Cerebellar nuclear complex (tissue), 1 donor: Measurements from ENCODE around the gene B9D2.
"Not testable (repeated sequence)": the region's sequence is repeated elsewhere in the genome, so short reads cannot be mapped to it uniquely, and the experiment has no call there.

Experiments used
- DNase-seq, 2 experiments: peaks; one replicate each; lab custom pipeline; 2025; lab: John Stamatoyannopoulos, UW

B9D2 gene

DNA sequence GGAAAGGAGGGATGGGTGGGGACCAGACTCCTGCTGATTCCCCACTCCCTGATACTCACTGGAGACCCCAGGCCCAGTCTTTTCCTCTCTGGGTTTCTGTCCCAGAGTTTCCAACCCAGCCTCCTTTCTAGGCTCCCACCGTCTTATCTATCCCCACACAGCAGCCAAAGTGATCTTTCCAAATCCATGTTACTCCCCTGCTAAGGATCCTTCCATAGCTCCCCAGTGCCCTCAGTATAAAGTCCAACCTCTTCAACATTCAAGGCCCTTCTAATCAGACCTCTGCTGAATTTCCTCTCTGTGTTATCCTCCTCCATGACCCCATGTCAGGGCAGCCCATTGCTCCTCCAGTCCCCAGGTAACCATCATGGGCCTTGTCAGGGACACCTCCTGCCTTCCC, 8.9 kb downstream of the B9D2 start:
- no peak for DNase-seq

DNA sequence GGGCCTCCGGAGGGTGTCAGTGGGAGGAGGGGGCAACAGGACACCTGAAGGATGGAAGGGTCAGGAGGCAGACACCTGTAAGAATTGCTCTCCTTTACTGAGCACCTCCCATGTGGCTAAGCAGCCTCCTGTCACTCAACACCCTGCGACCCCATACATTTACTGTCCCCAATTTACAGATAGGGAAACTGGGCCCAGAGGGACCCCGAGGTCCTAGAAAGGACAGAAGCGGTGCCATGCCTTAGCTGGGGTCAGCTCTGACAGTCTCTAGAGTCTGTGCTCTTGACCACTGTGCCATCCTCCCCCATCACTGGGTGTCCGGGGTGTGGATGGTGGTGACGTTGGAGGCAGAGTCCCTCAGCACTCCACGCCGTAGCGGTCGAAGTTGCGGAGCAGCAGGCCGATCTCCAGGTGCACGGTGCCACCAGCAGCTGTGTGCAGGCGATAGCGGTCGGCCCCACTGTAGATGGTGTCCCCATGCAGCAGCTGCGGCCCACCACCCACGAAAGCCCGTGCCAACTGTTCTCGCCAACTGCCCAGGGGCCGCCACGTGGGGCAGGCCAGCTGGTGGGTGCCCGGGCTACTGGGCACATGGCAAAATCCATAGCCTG, 9.5 kb downstream of the B9D2 start:
- no peak for DNase-seq

- DNase-seq: no peak
These were observed 10.2 kb downstream of the B9D2 start, which contains the start of gene TGFB1 for GRCh38 chr19:41353466-41354342. Gene TGFB1 (minus strand): TSS chr19:41353922. CDS start chr19:41353044, 878 bp downstream.

GRCh38 chr19:41352609-41353465, 11.1 kb downstream of the B9D2 start:
- no peak for DNase-seq

GRCh38 chr19:41352279-41352608, 11.7 kb downstream of the B9D2 start:
- no peak for DNase-seq

DNA sequence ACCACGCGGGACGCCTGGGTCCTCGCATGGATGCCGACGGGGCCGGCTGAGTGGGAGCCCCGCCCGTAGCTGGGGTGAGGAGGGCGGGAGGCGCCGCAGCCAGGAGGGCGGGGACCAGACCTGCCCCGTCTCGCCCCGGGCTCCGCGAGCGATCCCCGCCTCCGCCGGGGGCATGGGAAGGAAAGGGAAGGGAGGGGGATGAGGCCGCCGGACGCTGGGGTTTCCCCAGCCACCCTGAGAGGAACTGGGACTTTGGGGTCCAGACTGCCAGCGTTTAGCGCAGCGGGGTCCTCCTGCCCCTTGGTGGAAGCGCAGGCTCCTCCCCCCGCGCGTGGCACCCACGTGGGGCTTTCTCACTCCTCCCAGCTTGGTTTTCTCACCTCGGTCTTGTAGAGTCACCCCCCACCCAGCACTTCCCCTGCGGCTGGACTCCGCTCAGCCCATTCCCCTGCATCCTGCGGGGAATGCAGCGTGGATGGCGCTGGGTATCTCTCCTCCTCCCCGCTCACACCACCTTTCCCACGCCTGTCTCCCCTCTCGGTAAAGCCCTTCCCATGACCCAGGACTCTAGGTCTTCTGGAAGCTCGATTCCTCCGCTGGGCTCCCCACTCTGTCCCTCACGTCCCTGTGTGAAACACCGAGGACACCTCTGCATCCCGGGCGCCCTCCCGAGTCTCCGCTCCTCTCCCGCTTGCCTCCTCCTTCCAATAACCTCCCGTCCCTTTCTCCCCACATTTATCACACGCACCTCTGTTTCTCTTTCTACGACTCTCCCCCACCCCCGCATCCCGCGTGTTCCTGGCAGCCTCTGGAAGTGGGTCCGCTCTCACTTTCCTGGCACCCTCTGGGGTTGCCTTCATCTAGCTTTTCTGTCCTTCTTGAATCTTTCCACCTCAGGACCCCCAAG, 12.4 kb downstream of the B9D2 start:
- no peak for DNase-seq

DNA sequence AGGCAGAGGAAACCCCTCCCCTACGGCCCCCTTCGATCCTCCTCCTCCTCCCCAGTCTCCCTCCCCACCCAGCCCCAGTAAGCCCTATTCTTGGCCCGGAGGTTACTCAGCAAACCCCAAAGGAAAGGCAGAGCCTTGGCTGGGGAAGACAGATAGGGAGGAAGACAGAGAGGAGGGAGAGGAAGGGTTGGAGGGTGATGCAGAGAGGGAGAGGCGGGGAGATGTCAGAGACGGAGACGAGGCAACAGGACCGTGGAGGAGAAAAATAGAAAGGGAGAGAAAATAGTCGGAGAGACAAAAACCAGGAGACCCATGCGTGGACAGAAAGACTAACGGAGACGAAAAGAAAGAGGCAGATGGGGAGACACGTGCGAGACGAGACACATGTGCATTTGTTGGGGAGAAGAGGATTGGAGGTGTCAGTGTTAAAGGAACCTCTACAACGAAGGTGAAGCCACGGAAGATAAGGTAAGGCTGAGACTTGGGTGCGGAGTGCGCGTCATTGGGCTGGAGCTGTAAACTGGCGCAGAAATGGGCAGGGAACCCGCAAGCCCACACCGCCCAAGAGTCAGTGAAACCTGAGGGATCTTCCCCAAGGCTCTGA, 13.1 kb downstream of the B9D2 start:
- DNase-seq: no peak

DNA sequence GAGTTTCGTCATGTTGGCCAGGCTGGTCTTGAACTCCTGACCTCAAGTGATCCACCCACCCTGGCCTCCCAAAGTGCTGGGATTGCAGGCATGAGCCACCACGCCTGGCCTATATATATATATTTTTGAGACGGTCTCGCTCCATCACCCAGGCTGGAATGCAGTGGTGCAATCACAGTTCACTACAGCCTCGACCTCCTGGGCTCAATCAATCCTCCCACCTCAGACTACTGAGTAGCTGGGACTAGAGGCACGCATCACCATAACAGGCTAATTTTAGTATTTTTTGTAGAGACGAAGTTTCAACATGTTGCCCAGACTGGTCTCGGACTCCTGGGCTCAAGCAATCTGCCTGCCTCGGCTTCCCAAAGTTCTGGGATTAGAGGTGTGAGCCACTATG, 17.0 kb downstream of the B9D2 start:
- not testable (repeated sequence) for DNase-seq

DNA sequence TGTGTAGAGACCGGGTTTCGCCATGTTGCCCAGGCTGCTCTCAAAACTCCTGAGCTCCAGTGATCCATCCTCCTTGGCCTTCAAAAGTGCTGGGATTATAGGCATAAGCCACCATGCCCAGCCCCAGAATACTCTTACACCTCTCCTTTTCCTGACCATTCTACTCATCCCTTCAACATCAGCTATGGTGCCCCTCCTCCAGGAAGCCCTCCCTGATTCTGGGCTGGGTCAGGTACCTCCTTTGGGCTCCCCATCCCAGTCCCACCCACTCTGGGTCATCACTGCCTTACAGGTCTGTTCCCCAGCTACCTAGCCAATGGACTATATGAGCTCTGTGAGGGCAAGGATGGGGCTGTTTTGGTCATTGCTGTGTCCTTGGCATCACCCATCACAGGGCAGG, 19.8 kb downstream of the B9D2 start:
- DNase-seq: no peak

GRCh38 chr19:41341669-41342490, 22.1 kb downstream of the B9D2 start:
- DNase-seq: no peak

- DNase-seq: no peak
These were observed 24.0 kb downstream of the B9D2 start for GRCh38 chr19:41339936-41340335.

GRCh38 chr19:41335467-41335866, 28.5 kb downstream of the B9D2 start:
- DNase-seq: no peak

- no peak for DNase-seq
These were observed 29.2 kb downstream of the B9D2 start for GRCh38 chr19:41334793-41335192.

- no peak for DNase-seq
These were observed 31.5 kb downstream of the B9D2 start for GRCh38 chr19:41332468-41332867.

DNA sequence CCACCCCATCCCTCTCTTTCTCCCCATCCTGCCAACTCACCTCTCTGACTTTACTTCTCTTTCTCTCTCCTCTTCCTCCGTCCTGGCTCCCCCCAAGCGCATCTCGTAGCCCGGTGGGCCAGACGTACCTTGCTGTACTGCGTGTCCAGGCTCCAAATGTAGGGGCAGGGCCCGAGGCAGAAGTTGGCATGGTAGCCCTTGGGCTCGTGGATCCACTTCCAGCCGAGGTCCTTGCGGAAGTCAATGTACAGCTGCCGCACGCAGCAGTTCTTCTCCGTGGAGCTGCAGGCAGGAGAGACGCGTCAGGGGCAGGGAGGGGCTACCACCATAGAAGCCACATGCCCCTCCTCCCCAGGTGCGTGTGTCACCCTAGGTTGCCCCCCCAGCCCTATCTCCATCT, 31.9 kb downstream of the B9D2 start:
- DNase-seq: no peak

GRCh38 chr19:41330946-41331678, 32.8 kb downstream of the B9D2 start:
- no peak for DNase-seq

- no peak for DNase-seq
These were observed 33.5 kb downstream of the B9D2 start for GRCh38 chr19:41330481-41330880.

DNA sequence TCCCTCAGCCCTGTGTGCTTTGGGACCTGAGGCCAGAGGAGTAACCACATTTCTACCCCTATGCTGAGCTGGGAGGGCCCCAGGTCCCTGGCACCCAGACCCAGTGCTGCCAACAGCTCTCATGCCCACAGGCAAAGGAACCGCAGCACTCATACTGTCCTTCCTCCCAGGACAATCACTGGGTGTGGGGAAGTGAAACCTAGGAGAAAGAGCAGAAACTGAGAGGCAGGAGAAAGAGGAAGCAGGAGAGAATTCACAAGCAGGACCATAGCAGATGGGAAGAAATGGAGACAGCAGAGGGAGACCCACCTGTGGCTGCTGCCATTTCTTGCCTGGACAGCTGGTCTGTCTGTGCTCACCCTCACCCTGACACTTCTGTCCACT, 35.1 kb downstream of the B9D2 start:
- no peak for DNase-seq

DNA sequence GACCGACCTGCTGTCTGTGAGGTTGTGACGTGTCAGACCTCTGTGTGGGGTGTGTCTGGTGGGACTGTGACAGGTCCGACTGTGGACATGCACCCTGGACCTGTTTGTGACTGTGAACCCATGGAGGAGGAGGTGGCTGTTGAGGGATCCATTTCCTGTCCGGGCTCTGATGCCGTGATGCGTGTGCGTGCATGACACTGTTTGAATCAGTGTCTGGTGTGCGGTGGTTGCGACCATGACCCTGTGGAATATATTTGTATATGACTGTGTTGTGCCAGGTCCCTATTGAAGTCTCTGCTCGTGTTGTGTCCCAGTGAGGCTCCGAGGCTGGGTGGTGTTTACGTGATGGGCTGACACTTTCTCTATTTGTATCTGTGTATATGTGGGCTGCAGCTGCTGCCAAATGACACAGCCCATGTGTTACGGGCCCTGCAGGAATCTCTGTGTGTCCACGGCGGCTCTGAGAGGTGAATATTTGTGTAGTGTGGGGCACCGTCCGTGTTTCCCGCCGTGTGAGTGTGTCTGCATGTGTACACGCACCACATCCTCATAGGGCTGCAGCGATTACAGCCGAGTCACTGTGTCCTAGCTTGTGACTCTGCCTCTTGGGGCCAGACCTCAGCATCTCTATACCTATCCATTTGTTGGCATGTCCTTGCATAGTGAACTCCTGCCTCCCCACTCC, 35.6 kb downstream of the B9D2 start:
- no peak for DNase-seq
